Measurements from ENCODE around the gene VTI1A. TPM values are rescaled to one million over a fixed set of nuclear protein-coding genes. Genes with fewer than 3 reads are reported as not detected.

Gene VTI1A
- total RNA-seq, 1 experiment from 2014 or later: 32.4 TPM

GRCh38 chr10:112783351-112784021 is 336.5 kb downstream of the VTI1A start:
- no peak for DNase-seq (ENCODE audit: low read depth)

GRCh38 chr10:112784022-112784461 is 337.0 kb downstream of the VTI1A start:
- DNase-seq (ENCODE audit: low read depth): no peak

- no peak for DNase-seq (ENCODE audit: low read depth)
These were observed 338.1 kb downstream of the VTI1A start for GRCh38 chr10:112785089-112785488.

DNA sequence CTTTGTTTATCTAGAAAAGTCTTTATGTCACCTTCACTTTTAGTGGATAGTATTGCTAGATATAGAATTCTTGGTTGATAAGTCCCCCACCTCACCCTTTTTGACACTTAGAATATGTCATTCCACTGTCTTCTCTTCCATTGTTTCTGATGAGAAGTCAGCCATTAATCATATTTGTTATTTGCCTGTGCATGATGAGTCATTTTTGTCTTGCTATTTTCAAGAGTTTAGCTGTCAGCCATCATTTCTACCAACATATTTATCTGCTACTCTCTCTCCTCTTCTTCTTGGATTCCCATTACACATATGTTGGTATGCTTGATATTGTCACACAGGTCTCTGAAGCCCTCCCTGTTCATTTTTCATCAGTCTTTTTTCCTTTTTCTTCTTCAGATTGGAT is 342.2 kb downstream of the VTI1A start:
- DNase-seq (ENCODE audit: low read depth): no peak

DNA sequence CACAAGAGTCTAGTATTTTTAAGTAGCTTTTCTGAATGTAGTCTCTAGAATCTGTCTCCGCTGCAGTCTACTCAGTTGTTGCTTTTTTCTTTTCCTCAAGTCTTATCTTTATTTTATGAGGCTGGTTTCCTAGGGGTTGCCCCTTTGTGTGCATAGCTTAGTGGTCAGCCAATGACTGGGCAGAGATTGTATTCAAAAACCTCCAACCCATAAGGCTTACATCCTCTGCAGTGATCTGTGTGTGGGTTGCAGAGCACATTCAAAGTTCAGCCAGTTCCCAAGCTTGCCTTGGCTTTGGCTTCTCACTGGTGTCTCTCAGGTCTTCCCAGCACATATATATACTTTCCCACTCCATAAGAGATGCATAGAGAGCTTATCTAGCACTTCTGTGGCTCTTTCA is 343.0 kb downstream of the VTI1A start:
- no peak for DNase-seq (ENCODE audit: low read depth)

GRCh38 chr10:112790921-112791320 is 343.9 kb downstream of the VTI1A start:
- no peak for DNase-seq (ENCODE audit: low read depth)

- no peak for DNase-seq (ENCODE audit: low read depth)
These were observed 344.4 kb downstream of the VTI1A start for GRCh38 chr10:112791447-112791846.

DNA sequence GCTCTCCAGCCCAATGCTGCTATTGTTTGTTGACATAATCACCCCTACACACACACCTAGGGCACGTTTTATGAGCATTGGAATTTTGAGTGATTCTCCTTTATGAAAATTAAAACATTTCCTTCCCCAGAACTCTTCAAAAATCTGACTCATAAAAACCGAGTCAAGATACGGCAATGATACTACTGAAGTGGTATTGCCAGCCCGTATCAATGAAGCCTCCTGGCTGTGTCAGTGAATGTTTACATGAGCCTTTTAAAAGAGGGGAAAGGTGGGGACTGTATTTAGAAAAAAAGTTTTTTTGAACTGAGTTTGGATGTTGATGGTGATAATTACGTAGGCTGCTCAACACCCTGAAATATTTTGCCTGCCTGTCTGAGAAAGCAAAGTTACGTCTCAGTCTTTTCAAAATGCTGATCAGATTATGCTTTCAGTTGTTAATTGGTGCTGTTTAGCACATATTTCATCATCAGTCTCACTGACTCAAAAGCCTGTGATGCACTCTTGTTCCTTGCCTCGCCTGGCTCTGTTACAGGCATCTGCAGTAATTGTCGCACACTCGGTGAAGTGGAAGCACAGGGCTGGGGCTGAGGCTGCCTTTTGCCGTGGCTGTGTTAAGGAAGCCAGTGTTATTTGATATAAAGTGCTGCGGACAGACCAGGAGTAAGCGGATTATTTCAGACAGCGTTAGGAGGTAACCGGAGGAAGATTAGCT is 345.6 kb downstream of the VTI1A start:
- DNase-seq (ENCODE audit: low read depth): no peak

DNA sequence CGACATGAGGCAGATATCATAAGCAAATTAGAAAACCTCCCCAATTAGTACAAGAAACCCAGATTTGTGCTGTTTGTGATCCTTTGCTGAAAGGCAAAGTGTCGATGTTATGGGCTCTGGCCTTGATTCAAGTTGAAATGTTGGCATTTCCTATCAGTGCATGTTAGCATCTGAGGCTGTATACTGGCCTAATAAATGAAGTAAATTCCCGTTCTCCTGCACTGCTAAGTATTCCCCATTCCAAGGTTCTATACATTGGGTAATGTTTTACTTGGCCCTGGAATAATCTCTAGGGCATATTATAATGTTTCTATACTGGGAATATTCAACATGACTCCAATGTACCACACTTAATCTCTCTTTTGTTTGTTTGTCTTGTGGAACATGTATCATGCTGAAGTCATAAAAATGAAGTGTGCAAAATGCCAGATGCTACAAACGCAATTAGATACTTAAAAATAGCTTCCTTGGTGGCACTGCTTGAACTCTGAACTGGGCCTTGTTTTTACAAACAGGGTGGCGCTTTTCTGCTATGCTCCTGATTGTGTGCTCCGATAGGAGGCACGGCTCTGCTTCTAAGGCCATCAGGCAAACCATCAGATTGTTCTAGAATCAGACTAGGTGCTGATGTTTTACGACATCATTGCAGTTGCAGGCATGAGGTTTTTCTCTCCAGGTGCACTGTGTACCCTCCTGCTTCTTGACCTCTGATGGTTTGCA is 346.3 kb downstream of the VTI1A start:
- DNase-seq (ENCODE audit: low read depth): no peak

GRCh38 chr10:112794201-112794600 is 347.2 kb downstream of the VTI1A start:
- no peak for DNase-seq (ENCODE audit: low read depth)

- DNase-seq (ENCODE audit: low read depth): no peak
These were observed 348.1 kb downstream of the VTI1A start for GRCh38 chr10:112795067-112795466.

DNA sequence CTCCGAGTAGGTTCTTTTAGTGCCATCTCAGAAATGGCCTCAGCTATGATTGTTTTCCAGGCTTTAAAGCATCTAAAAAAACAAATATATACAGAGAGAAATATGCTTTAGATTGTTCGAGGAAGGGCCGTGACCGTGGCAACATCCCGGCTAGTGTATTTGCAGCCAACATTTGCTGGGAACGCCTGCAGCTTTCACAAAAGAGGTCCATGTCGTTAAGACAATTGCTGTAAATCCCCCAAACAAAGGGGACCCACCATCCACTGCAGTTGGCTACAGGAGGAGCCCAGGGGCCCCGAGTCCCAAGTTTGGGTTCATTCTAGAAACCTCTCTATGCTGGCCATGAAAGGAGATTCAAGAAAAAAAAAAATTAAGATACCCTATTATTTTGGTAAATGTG is 350.2 kb downstream of the VTI1A start:
- no peak for DNase-seq (ENCODE audit: low read depth)

DNA sequence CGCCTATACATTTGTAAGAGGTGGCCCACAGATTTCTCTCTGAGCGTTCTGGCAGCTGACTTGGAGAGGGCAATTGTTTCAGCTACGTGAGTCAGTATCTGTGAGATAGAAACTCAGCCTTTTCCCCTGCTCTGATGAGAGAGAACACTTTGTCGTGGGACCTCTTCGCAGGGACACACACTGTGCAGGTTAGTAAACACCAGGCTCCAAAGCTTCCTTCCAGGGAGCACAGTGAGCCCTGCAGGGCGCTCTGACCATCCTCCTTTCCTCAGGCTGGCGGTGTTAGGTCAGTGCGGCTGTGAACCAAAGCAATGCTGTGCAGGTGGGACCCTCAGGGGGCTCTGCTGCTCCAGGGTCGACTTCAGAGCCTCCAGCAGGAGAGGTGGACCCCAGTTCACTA is 350.8 kb downstream of the VTI1A start:
- DNase-seq (ENCODE audit: low read depth): no peak

- no peak for DNase-seq (ENCODE audit: low read depth)
These were observed 352.0 kb downstream of the VTI1A start for GRCh38 chr10:112799038-112799437.

DNA sequence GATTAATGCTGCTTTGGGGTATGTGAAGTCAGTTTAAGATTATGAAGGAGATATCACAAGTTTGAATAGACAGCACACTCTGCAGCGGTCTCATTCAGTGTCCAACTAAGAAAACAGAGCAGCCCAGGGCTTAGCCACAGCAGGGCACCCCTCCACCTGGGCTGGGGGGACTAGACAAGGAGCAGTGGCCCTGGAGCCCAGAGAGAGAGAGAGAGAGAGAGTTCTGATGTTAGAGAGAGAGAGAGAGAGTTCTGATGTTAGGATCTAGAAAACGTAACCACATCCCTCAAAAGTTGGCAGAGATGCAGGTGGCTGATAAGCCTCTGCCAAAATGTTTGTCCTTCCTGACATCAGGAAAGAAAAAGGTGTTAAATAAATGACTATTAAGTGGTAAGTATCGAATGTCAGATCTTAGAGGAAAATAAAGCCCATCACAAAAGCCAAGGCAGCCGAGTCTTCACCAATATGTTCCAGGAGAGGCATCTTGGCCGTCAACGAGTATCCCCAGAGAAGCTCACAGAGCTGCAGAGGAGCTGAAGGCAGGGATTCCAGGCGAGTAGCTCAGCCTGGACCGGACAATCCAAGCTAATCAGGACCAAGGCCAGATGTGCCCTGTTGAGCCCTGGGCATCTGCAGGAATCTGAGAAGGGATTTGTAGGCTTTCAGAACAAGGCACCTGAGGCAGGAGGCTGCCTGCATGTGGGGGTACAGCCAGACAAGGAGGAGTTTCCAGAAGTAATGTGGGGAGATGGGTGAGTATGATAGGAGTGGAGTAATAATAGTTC is 352.9 kb downstream of the VTI1A start:
- DNase-seq (ENCODE audit: low read depth): no peak

- DNase-seq (ENCODE audit: low read depth): no peak
These were observed 354.0 kb downstream of the VTI1A start for GRCh38 chr10:112801004-112801403.

DNA sequence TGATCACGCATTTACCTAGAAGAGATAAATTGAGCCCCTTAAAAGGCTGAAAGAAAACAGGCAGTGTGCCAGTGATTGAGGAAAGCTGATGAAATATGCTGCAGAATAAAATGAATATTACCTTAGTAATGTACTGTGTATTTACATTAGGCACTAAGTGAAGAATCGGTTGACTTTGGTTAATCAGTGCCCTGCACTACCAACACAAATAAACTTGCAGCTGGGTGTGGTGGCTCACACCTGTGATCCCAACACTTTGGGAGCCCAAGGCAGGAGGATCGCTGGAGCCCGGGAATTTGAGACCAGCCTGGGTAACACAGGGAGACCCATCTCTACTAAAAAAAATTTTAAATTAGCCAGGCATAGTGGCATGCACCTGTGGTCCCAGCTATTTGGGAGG is 354.7 kb downstream of the VTI1A start:
- DNase-seq (ENCODE audit: low read depth): no peak

GRCh38 chr10:112802411-112803022 is 355.5 kb downstream of the VTI1A start:
- no peak for DNase-seq (ENCODE audit: low read depth)

GRCh38 chr10:112803961-112804401 is 357.0 kb downstream of the VTI1A start:
- DNase-seq (ENCODE audit: low read depth): no peak

DNA sequence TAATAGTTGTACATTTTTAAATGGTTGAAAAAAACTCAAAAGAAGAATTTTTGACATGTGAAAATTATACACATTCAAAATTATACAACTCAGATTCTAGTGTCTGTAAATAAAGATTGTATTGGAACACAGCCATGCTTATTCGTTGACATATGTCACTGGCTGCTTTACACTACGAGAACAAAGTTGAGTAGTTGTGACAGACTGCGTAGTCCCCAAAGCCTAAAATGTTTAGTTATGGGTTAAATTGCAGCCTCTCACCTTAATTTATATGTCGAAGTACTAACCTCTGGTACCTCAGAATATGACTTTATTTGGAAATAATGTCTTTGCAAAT is 358.2 kb downstream of the VTI1A start:
- no peak for DNase-seq (ENCODE audit: low read depth)

GRCh38 chr10:112805701-112806100 is 358.7 kb downstream of the VTI1A start:
- no peak for DNase-seq (ENCODE audit: low read depth)

DNA sequence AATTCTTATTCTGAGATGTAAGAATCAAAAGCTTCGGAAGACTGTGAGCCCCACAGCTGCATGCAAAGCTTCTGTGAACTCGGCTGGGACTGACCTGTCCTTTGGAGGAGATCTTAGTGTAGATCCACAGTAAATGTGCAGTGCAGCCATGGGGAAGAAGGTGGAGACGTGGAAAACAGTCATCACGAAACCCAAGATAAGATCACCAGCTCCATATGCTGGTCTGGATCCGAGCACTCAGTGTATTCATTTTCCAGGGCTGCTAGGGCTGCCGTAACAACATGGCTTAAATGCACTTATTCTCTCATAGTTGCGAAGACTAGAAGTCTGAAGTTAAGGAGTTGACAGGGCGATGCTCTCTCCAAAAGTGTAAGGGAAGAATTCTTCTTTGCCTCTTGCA is 360.0 kb downstream of the VTI1A start:
- DNase-seq (ENCODE audit: low read depth): no peak

Data from M059J (cell line).